Measurements from ENCODE around the gene PDE2A.

PDE2A gene

GRCh38 chr11:72627594-72628281 lies 46.5 kb downstream of the PDE2A start:
- TF ChIP-seq CTCF (IDR thresholded peaks at IDR 0.05; ENCODE audit: low read depth, low read length) (no peak), MYC (IDR thresholded peaks at IDR 0.05; ENCODE audit: low read depth, low read length) (no peak), POLR2A (IDR thresholded peaks at IDR 0.05; ENCODE audit: extremely low read depth, insufficient read length) (no peak), MAX (IDR thresholded peaks at IDR 0.05; ENCODE audit: low read depth, low read length) (no peak)
- DNase-seq (ENCODE audit: low read depth): no peak
- H3K4me3 ChIP-seq (ENCODE audit: low read depth, low read length): no peak overlapping the region

- no peak for TF ChIP-seq MYC (IDR thresholded peaks at IDR 0.05; ENCODE audit: low read depth, low read length)
- TF ChIP-seq MAX (IDR thresholded peaks at IDR 0.05; ENCODE audit: low read depth, low read length): no peak
- TF ChIP-seq CTCF (IDR thresholded peaks at IDR 0.05; ENCODE audit: low read depth, low read length): no peak
- no peak for TF ChIP-seq POLR2A (IDR thresholded peaks at IDR 0.05; ENCODE audit: extremely low read depth, insufficient read length)
- DNase-seq (ENCODE audit: low read depth): no peak
- no peak overlapping the region for H3K4me3 ChIP-seq (ENCODE audit: low read depth, low read length)
Measured at GRCh38 chr11:72626414-72626936, 47.7 kb downstream of the PDE2A start.

GRCh38 chr11:72625691-72626413 lies 48.4 kb downstream of the PDE2A start:
- no peak overlapping the region for H3K4me3 ChIP-seq (ENCODE audit: low read depth, low read length)
- DNase-seq (ENCODE audit: low read depth): no peak
- TF ChIP-seq MYC (IDR thresholded peaks at IDR 0.05; ENCODE audit: low read depth, low read length): no peak
- TF ChIP-seq MAX (IDR thresholded peaks at IDR 0.05; ENCODE audit: low read depth, low read length): no peak
- TF ChIP-seq POLR2A (IDR thresholded peaks at IDR 0.05; ENCODE audit: extremely low read depth, insufficient read length): no peak
- no peak for TF ChIP-seq CTCF (IDR thresholded peaks at IDR 0.05; ENCODE audit: low read depth, low read length)

GRCh38 chr11:72624496-72625201 lies 49.6 kb downstream of the PDE2A start:
- DNase-seq (ENCODE audit: low read depth): no peak
- TF ChIP-seq MYC (IDR thresholded peaks at IDR 0.05; ENCODE audit: low read depth, low read length): no peak
- TF ChIP-seq MAX (IDR thresholded peaks at IDR 0.05; ENCODE audit: low read depth, low read length): peak; percentile 70
- H3K4me3 ChIP-seq (ENCODE audit: low read depth, low read length): no peak overlapping the region

- TF ChIP-seq CTCF (IDR thresholded peaks at IDR 0.05; ENCODE audit: low read depth, low read length): no peak
- TF ChIP-seq POLR2A (IDR thresholded peaks at IDR 0.05; ENCODE audit: extremely low read depth, insufficient read length): no peak
- TF ChIP-seq MAX (IDR thresholded peaks at IDR 0.05; ENCODE audit: low read depth, low read length): no peak
- no peak for TF ChIP-seq MYC (IDR thresholded peaks at IDR 0.05; ENCODE audit: low read depth, low read length)
- no peak overlapping the region for H3K4me3 ChIP-seq (ENCODE audit: low read depth, low read length)
- DNase-seq (ENCODE audit: low read depth): no peak
Measured at GRCh38 chr11:72623052-72623451, 51.2 kb downstream of the PDE2A start.
